D721Med (cell line): ENCODE data around the gene C1orf198.

ENCODE experiments used
- DNase-seq: peaks from one replicate; pipeline ENCODE4 v3.0.0; 2011; ENCODE audit warnings: low spot score; ENCODE audit not compliant: insufficient read length
- FAIRE-seq: peaks from 2 replicates; lab custom pipeline; 2011; peaks lifted over from hg19 to GRCh38; lab: Jason Lieb, UNC
- CTCF ChIP-seq: IDR thresholded peaks from 2 replicates; pipeline ENCODE4 v1.5.1; 2012; ENCODE audit warnings: mild to moderate bottlenecking, control low read depth; ENCODE audit not compliant: insufficient read depth; ENCODE audit errors: missing control alignments

The C1orf198 gene

GRCh38 chr1:230807561-230808280, 60.6 kb downstream of the C1orf198 start:
- FAIRE-seq (no peak), DNase-seq (no peak)
- no peak for TF ChIP-seq CTCF

GRCh38 chr1:230807029-230807428, 61.3 kb downstream of the C1orf198 start:
- no peak for TF ChIP-seq CTCF
- FAIRE-seq (no peak), DNase-seq (no peak)

GRCh38 chr1:230806552-230806951, 61.8 kb downstream of the C1orf198 start:
- DNase-seq (no peak), FAIRE-seq (no peak)
- TF ChIP-seq CTCF: no peak

DNA sequence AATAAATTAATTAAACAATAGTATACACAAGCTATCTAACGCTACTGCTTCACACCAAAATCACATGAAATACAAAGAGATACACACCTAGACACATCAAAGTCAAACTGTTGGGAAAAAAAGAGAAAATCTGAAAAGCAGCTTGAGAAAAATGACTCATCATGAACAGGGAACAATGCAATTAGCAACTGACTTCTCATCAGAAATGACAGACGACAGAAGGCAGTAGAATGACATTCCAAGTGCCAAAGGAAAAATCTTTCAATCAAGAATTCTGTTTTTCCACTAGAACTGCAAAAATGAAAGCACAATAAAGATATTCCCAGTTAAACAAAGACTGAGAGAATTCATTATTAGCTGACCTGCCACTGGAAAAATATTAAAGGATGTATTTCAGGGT, 63.9 kb downstream of the C1orf198 start:
- FAIRE-seq (no peak), DNase-seq (no peak)
- TF ChIP-seq CTCF: no peak

DNA sequence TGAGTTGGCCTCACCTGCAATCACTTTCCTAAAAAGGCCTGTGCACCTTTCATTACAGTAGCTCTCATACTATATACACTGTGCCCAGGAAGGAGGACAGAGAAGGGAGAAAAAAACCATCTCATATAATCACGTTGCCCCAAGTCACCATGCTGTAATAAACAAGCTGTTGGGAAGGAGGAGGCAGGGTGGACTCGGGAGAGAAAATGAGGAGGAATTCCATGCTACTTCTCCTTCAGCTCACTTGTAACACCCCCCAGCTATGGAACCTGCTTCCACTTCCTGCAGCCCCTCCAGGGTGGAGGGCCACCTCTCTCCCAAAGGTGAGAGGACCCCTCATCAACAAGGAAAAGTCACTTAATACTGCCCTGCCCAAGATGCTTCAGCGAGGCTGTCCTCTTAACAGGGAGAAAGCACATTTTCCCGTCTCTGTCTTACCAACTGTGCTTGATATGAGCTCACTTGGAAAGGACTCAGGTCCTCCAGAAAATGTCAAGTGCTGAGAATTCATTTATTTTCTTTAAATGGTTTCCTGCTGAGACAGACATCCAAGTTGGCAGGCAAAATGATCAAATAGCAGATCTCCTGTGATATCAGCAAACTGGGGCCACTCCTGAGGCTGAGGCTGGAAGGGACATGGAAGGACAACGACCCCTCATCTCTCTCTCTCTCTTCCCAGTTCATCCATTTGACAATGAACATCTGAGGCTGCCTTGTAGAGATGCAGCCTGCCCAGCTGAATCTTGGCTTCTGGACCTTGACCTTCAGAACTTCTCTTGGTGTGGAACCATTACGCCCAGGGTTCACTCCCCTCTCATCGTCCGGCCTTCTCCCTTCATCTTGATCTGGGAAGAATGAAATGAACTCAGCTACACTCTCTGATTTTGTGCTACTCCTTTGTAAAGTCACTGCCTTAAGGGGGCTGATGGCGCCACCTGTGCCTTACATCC, 67.2 kb downstream of the C1orf198 start:
- FAIRE-seq (no peak), DNase-seq (no peak)
- TF ChIP-seq CTCF: no peak

GRCh38 chr1:230798491-230798890, 69.8 kb downstream of the C1orf198 start:
- FAIRE-seq: no peak
- no peak for TF ChIP-seq CTCF
- no peak for DNase-seq

GRCh38 chr1:230797942-230798365, 70.4 kb downstream of the C1orf198 start:
- DNase-seq (no peak), FAIRE-seq (no peak)
- peak; percentile 76 for TF ChIP-seq CTCF
